Measurements from ENCODE around the gene ARTN.

The ARTN gene

DNA sequence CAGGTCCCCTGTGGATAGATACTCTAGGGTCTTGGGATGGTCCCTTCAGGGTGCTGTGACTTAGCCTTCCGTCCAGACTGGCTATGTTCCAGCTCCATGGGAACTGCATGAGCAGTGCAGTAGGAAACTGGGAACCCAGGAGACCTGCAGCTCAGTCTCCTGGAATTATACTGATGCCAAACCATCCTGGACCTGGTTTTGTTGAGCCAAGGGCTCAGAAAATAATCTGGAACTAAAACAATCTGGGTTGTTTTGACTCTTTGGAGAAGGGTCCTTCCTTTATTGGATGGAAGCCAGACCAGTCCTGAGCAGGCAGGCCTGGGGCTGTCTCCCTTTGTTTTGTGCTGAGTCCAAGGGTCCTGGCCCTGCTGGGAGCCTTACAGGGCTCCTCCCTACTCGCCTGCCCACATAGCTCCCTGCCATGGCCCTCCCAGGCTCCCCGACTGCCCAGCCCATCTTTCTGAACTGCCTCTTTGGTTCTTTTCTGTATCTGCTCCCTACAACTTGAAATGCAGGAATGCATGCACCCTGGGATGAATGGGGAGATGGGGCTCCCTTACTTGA lies 14.4 kb downstream of the ARTN start:
- peak in 1 of 2 experiments; percentile 24 for DNase-seq

GRCh38 chr1:43949678-43950077 lies 16.1 kb downstream of the ARTN start:
- DNase-seq = peak; percentile 7 to 70

DNA sequence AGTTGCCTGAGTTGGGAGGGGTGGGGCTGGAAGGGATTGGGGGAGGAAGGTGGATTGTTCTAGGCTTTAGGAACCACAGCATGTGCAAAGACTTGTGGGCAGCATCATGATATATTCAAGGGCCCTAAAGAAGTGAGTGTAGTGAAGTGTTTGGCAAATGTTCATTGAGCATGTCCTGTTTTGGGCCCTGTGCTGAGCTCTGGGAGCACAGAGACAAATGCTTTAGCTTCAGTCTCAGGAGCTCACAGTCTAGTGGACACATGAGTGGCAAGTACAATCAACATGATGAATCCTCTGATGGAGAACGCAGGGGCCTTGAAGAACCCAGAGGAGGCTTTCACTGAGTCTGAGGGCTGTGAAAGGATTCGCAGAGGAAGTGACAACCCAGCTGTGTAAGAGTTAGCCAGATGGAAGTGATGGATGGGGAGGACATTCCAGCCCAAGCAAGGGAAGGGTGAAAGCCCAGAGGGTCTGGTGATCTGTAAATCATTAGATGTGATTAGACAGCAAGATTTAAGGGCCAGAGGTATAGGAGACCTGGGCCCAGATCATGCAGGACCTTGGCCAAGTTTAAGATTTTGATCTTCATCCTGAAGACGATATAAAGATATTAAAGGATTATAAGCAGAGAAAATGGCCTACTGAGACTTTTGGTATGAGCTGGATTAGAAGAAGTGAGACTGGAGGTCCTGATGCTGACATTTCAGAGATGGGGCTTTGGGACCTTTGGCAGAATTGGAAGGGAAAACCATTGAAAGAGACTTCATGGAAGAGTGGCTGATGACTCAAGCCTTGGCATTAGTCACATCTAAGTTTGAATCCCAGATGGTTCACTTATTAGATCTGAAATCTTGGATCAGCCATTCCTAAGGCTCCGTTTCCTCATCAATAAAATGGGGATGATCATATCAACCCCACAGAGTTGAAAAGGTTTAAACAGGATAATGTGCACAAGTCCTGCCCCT lies 17.7 kb downstream of the ARTN start:
- peak in 1 of 2 experiments; percentile 29 for DNase-seq

DNA sequence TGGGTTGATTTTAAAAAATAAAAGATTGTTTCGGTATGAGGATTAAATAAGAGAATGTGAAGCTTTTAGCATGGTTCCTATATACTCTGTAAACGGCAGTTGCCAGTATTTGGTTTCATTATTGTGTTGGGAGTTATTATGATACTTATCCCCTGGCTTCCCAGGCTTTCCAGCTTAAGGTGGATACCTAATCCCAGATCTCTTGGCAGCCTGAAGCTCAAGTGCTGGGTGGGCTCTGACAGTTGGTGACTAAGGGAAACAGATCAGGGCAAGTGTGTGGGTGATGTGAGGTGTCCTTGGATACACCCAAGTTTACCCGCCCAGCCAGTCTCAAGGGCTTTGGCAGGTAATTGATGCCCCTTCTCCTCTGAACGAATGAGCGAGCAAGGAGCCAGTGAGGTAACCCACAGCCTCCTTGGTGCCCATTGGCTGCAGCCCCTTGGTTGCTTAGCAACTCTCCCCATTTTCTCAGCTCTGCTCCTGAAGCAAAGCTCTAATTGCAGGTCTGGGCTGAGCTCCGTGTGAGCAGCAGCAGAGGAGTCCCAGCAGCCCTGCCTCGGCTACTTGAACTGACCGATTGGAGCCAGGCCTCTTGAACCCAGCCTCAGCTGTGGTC lies 19.2 kb downstream of the ARTN start:
- peak; percentile 95 to 99 for DNase-seq

GRCh38 chr1:43953361-43953760 lies 19.8 kb downstream of the ARTN start:
- no peak for DNase-seq

GRCh38 chr1:43954036-43954435 lies 20.4 kb downstream of the ARTN start:
- DNase-seq = no peak

DNA sequence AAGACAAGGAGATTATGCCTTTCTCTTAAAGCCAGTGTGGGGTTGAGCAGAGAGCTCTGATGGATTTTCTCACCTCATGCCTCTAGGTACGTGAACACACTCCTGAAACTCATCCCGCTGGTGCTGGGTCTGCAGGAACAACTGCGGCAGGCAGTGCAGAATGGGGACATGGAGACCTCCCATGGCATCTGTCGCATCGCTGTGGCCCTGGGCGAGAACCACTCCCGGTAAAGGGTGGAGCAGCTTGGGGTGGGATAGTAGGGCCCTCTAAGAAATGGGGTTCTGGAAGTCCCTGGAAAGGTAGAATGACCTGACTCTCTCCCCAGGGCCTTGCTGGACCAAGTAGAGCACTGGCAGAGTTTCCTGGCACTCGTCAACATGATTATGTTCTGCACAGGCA lies 22.6 kb downstream of the ARTN start:
- no peak for DNase-seq

- DNase-seq = no peak
These were observed 23.9 kb downstream of the ARTN start for GRCh38 chr1:43957407-43958040.

- no peak for DNase-seq
These were observed 25.0 kb downstream of the ARTN start for GRCh38 chr1:43958351-43959255.

DNA sequence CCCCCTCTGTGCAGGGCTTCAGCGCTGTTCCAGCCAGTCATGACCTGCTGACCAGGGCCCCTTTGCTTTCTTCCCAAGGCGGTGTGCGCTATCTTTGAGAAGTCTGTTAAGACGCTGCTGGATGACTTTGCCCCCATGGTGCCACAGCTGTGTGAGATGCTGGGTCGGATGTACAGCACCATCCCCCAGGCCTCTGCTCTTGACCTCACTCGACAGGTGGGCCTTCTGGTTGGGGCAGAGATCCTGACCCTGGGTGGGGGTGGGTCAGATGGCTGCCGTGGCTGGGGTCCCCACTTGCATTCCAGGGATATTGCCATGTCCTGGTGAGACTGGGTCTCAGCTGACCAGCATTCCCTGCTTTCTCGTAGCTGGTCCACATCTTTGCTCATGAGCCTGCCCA lies 27.2 kb downstream of the ARTN start:
- no peak for DNase-seq

DNA sequence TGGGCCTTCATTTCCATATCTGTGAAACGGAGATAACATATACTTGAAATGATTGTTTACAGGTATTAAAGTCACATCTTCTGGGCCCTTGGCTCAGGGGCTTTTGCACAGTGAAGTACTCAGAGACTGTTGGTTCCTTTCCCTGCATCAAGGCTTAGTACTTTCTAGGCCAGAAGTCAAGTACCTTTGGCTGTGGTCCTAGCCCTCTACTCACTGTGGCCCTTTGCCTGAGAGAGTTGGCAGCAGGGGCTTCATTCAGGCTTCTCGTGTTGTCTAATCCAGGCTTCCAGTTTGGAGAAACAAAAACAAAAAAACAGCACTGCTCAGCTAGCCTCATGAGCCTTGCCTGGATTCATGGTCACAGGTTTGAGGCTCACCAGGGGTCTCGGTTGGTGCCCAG lies 28.1 kb downstream of the ARTN start:
- no peak for DNase-seq

GRCh38 chr1:43962324-43962723 lies 28.7 kb downstream of the ARTN start:
- no peak for DNase-seq

DNA sequence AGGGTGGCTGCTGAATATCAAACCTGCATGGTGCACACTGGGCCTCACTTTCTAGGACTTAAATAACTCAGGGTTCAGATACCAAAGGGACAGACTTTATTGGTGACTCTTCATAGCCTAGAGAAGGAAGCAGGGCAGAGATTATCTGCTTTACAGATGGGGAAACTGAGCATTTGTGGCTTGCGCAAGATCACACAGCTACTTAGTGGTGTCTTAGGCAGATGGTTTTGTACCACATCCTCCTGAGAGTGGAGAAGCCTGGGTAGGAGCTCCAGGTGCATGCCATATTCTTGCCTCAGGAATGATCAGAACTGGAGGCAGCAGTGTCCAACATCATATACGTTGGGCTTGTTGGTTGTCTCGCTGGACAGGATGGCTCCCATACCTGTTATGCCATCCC lies 29.4 kb downstream of the ARTN start:
- no peak for DNase-seq

GRCh38 chr1:43963890-43964289 lies 30.3 kb downstream of the ARTN start:
- no peak for DNase-seq

DNA sequence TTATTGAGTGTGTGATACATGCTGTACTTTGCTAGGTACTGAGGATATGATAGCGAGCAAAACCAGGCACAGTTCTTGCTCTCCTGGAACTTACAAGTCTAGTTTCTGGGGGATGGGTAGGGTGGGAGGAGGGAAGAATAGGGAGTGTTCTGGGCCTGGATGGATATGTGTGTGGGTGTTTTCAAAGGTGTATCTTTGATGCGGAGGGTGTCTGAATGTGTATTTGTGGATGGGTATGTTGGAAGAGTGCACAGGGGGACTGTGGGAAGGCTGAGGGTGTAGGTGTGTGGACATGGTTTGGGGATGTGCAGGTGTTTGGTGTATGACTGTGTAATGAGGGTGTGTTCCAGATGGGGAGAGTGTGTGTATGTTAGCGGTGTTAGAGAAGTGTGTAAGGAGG lies 31.7 kb downstream of the ARTN start:
- no peak for DNase-seq

GRCh38 chr1:43968348-43968948 lies 34.8 kb downstream of the ARTN start:
- DNase-seq = no peak

GRCh38 chr1:43969416-43969745 lies 35.8 kb downstream of the ARTN start:
- no peak for DNase-seq

- DNase-seq = peak; percentile 92 to 96
These were observed 36.3 kb downstream of the ARTN start, which contains the start of gene DPH2 for GRCh38 chr1:43969746-43970466. DPH2 (plus strand) TSS chr1:43970010; CDS start chr1:43970176, 166 bp downstream.

- DNase-seq = no peak
These were observed 36.9 kb downstream of the ARTN start for GRCh38 chr1:43970502-43970901.

DNA sequence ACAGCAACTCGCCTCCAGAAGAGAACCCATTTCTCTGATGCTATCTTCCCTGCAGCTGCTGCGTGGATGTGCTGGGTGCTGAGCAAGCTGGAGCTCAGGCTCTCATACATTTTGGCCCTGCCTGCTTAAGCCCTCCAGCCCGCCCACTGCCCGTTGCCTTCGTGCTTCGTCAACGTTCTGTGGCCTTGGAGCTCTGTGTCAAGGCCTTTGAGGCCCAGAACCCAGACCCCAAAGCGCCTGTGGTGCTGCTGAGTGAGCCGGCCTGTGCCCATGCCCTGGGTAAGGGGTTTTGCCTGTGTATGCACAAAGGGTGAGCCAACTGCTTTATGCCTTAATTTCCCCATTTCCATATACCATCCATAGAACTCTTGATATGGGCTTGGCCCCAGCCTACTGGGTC lies 37.3 kb downstream of the ARTN start:
- no peak for DNase-seq

- DNase-seq = no peak
These were observed 37.9 kb downstream of the ARTN start for GRCh38 chr1:43971336-43971980.

Data from NCI-H524 (cell line).